Upper lobe of left lung (tissue), 6 donors: Measurements from ENCODE around the gene ZDHHC4. TPM values are rescaled to one million over a fixed set of nuclear protein-coding genes. Genes with fewer than 3 reads are reported as not detected.

Source experiments
- ATAC-seq, 2 donors: fragments of 200-7000 bp; cut with Tn5 transposase; one replicate each; pipeline ENCODE4 v1.9.1; 2022; ENCODE audit warnings: mild to moderate bottlenecking in 2 of 2, moderate library complexity in 2 of 2; ENCODE audit not compliant: low FRiP score in 2 of 2
- DNase-seq, 2 donors: peaks; one replicate each; pipeline ENCODE4 v3.0.0-alpha.2; 2019 to 2020
- H3K27ac ChIP-seq, 4 donors: fragments of 200-600 bp; sonication (generic); one replicate each; pipeline ENCODE4 v1.5.1; 2016 to 2019
- H3K27me3 ChIP-seq, 4 donors: fragments of 200-600 bp; sonication (generic); one replicate each; pipeline ENCODE4 v1.5.1; 2017 to 2019
- H3K36me3 ChIP-seq, 4 donors: fragments of 200-600 bp; sonication (generic); one replicate each; pipeline ENCODE4 v1.5.1; 2016 to 2019
- H3K4me1 ChIP-seq, 4 donors: fragments of 200-600 bp; sonication (generic); one replicate each; pipeline ENCODE4 v1.5.1; 2018 to 2019
- H3K4me3 ChIP-seq, 4 donors: fragments of 200-600 bp; sonication (generic); one replicate each; pipeline ENCODE4 v1.5.1; 2017 to 2019; ENCODE audit warnings: mild to moderate bottlenecking in 2 of 4, moderate library complexity in 1 of 4
- H3K9me3 ChIP-seq, 4 donors: fragments of 200-600 bp; sonication (generic); one replicate each; pipeline ENCODE4 v1.5.1; 2018 to 2019
- EP300 ChIP-seq, 4 donors: sonication (generic); formaldehyde crosslinking; IDR thresholded peaks; one replicate each; pipeline ENCODE4 v1.5.1; 2017; ENCODE audit warnings: antibody characterized with exemption in 4 of 4, control low read depth in 2 of 4
- POLR2A ChIP-seq, 4 donors: fragments of 450-650 bp; IDR thresholded peaks; one replicate each; pipeline ENCODE4 v1.5.1; 2016 to 2017; ENCODE audit warnings: antibody characterized with exemption in 4 of 4, mild to moderate bottlenecking in 2 of 4
- POLR2AphosphoS5 ChIP-seq, 2 donors: sonication (generic); formaldehyde crosslinking; IDR thresholded peaks; one replicate each; pipeline ENCODE4 v1.5.1; 2017; ENCODE audit warnings: antibody characterized with exemption in 2 of 2
- WGBS, 2 donors: methylation state at CpG; one replicate each; pipeline ENCODE4 v1.1.5; 2017 to 2018; 5-methylcytosine and 5-hydroxymethylcytosine counted together
- total RNA-seq, 6 donors: library from RNA; depleted of rRNA in 4 of 6; stranded (reverse); fragments of >200 nt in 4 of 6; gene quantifications; one replicate each; pipeline versions ENCODE4 v1.1.0 to v1.2.1, GENCODE V29; 2016 to 2021
- TF ChIP-seq, protein P1 (sequence below), 6 experiments: fragments of 450-650 bp in 4 of 6; fragments of 200-600 bp in 2 of 6; sonication (generic) in 2 of 6; IDR thresholded peaks; one replicate each; pipeline ENCODE4 v1.5.1; 2016 to 2019; ENCODE audit warnings: antibody characterized with exemption in 6 of 6
- donor health status: DM: no; HTN: no; CAD: no; lungs with moderate emphysema.
- donor health status: DM: no; HTN: yes; CAD: no; lungs with severe emphysema.

Gene ZDHHC4
- total RNA-seq, 6 donors from 2014 or later = 24.2 to 57.9 (median 48.4) TPM

DNA sequence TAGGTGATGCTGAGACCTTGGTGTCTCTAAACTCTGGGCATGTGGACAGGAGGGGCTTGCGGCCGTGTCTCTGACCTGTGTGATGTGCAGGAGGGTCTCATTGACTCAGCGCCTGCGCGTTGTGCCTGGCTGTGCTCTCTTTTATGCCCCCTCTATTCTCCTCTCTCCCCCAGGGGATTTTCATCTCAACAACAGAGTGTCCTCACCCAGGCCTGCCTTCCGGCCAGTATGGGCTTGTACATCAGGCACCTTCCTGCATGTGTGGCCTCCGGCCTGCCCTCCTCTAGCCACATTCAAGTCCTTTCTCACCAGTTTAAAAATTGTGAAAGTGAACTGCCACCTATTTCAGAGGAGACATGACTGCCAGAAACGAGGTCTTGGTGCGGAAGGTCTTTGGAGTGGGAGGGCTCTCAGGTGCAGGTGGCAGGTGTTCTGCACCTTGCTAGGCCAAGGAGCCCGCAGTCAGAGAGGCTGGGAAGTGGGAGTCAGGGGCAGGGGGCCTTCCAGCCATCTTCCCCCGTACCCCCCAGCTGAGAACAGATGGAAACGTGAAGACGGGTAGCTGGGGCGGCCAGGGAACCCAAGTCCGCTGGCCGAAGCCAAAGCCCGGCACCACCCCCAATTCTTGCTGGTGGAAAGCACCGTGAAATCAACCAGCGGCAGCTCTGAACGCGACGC, 12.0 kb downstream of the ZDHHC4 start:
- WGBS, 2 donors = 56 to 58% methylated on average over 9 to 18 of the region's 22 CpGs
- ATAC-seq (no peak), DNase-seq (no peak)
- no peak for TF ChIP-seq POLR2AphosphoS5 (IDR thresholded peaks at IDR 0.05)
- TF ChIP-seq, protein P1, sequence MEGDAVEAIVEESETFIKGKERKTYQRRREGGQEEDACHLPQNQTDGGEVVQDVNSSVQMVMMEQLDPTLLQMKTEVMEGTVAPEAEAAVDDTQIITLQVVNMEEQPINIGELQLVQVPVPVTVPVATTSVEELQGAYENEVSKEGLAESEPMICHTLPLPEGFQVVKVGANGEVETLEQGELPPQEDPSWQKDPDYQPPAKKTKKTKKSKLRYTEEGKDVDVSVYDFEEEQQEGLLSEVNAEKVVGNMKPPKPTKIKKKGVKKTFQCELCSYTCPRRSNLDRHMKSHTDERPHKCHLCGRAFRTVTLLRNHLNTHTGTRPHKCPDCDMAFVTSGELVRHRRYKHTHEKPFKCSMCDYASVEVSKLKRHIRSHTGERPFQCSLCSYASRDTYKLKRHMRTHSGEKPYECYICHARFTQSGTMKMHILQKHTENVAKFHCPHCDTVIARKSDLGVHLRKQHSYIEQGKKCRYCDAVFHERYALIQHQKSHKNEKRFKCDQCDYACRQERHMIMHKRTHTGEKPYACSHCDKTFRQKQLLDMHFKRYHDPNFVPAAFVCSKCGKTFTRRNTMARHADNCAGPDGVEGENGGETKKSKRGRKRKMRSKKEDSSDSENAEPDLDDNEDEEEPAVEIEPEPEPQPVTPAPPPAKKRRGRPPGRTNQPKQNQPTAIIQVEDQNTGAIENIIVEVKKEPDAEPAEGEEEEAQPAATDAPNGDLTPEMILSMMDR (IDR thresholded peaks at IDR 0.05) = no peak
- TF ChIP-seq EP300 (IDR thresholded peaks at IDR 0.05) = no peak
- TF ChIP-seq POLR2A (IDR thresholded peaks at IDR 0.05) = no peak
- peaks cover 19 to 26% (median 24%) of the 10 kb centered on the region in 4 donors for H3K4me1 ChIP-seq
- peaks cover 11 to 54% (median 33%) of the 10 kb centered on the region in 4 donors for H3K36me3 ChIP-seq
- H3K9me3 ChIP-seq = no peaks in the 10 kb centered on the region
- H3K4me3 ChIP-seq = peak overlapping the region in 3 of 4 donors; percentile 74 to 97 (median 91)
- H3K27me3 ChIP-seq = no peaks in the 10 kb centered on the region
- H3K27ac ChIP-seq = peak overlapping the region; percentile 46 to 92 (median 80)

DNA sequence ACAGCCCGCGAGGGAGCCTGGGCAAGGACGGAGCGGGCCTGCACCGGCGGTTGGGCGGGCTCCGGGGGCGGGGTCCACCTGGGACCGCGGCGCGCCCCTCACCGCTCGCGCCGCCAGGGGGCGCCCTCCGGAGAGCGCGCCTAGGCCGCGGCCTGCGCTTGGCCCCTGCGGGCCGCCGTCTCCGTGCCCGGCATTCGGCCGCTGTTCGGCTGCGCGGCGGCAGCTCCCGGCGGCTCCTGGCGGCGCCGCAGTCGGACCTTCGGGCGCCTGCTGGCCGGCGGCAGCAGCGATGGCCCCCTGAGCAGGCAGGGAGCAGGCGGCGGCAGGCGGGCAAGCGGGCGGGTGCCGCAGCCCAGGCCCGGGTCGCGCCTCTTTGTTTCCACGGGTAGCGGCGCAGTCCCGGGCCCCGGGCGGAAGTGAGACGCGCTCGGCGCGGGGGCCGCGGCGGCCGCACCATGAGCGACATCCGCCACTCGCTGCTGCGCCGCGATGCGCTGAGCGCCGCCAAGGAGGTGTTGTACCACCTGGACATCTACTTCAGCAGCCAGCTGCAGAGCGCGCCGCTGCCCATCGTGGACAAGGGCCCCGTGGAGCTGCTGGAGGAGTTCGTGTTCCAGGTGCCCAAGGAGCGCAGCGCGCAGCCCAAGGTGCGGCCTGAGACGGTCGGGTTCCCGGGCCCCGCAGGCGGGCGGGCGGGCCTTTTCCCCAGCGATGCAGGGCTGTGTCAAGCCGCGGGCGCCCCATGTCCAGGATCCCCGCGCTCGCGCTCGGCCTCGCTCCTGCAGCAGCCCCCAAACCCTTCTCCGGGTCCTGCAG, 12.8 kb downstream of the ZDHHC4 start, which contains the start of gene INTS15:
INTS15 (plus strand) TSS at position 193 of the 816 bp plus-strand sequence; CDS start at position 456, 263 bp downstream.
- H3K27ac ChIP-seq = peak within 1 kb of the TSS; percentile 75 to 92 (median 86)
- WGBS, 2 donors = 0% methylated on average over 16 of the region's 107 CpGs; no CpG with 5 or more reads in 1 of the 2 donors
- peak; percentile 75 to 97 for DNase-seq
- no peaks in the 10 kb centered on the region for H3K9me3 ChIP-seq
- peaks cover 13 to 54% (median 34%) of the 10 kb centered on the region in 4 donors for H3K36me3 ChIP-seq
- ATAC-seq = peak; percentile 96 to 98
- H3K4me1 ChIP-seq = peaks cover 19 to 26% (median 24%) of the 10 kb centered on the region in 4 donors
- no peaks in the 10 kb centered on the region for H3K27me3 ChIP-seq
- peak in 3 of 4 donors; percentile 65 to 80 (median 73) for TF ChIP-seq POLR2A (IDR thresholded peaks at IDR 0.05)
- peak in 1 of 2 donors; percentile 47 for TF ChIP-seq POLR2AphosphoS5 (IDR thresholded peaks at IDR 0.05)
- TF ChIP-seq, protein P1 (IDR thresholded peaks at IDR 0.05) = peak; percentile 98 to 99 (median 99)
- TF ChIP-seq EP300 (IDR thresholded peaks at IDR 0.05) = no peak
- H3K4me3 ChIP-seq = peak within 1 kb of the TSS; percentile 74 to 97 (median 89)

DNA sequence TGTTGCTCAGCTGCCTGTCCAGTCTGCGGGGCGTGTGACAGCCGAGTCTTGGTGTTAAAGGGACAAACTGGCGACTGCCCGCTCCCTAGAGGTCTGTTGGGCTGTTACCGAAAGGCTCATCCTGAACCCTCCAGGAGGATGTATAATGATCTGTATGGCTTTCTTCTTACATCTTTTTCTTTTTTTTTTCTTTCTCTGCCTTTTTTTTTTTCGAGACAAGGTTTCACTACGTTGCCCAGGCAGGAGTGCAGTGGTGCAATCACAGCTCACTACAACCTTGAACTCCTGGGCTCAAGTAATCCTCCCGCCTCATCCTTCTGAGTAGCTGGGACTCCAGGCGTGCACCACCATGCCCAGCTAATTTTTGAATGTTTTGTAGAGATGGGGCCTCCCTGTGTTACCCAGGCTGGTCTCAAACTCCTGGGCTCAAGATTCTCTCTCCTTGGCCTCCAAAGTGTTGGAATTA, 13.4 kb downstream of the ZDHHC4 start:
- peaks cover 19 to 26% (median 24%) of the 10 kb centered on the region in 4 donors for H3K4me1 ChIP-seq
- H3K36me3 ChIP-seq = peaks cover 14 to 54% (median 34%) of the 10 kb centered on the region in 4 donors
- WGBS, 2 donors = 14 to 15% methylated on average over 10 of the region's 10 CpGs
- TF ChIP-seq, protein P1 (IDR thresholded peaks at IDR 0.05) = no peak
- TF ChIP-seq POLR2A (IDR thresholded peaks at IDR 0.05) (no peak), POLR2AphosphoS5 (IDR thresholded peaks at IDR 0.05) (no peak), EP300 (IDR thresholded peaks at IDR 0.05) (no peak)
- DNase-seq (peak in 1 of 2 donors; percentile 42), ATAC-seq (peak in 1 of 2 donors; percentile 15)
- no peaks in the 10 kb centered on the region for H3K9me3 ChIP-seq
- H3K27me3 ChIP-seq = no peaks in the 10 kb centered on the region
- H3K27ac ChIP-seq = peak overlapping the region; percentile 75 to 92 (median 86)
- peak overlapping the region; percentile 74 to 97 (median 89) for H3K4me3 ChIP-seq

DNA sequence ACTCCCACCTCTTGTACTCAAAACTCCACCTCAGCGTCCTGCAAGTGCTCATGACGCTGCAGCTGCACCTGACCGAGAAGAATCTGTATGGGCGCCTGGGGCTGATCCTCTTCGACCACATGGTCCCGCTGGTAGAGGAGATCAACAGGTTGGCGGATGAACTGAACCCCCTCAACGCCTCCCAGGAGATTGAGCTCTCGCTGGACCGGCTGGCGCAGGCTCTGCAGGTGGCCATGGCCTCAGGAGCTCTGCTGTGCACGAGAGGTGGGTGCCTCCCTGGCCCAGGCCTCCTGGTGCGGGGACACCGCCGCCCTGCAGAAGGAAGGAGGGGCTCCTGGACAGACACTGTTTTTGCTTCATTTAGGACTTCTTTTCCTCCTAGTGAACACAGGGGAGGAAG, 22.8 kb downstream of the ZDHHC4 start:
- Histone ChIP-seq H3K27me3 (no peaks in the 10 kb centered on the region), H3K4me1 (no peaks in the 10 kb centered on the region), H3K9me3 (no peaks in the 10 kb centered on the region), H3K4me3 (no peak overlapping the region), H3K27ac (no peak overlapping the region), H3K36me3 (peaks cover 11 to 97% (median 89%) of the 10 kb centered on the region in 4 donors)
- DNase-seq = peak in 1 of 2 donors; percentile 71
- no peak for TF ChIP-seq POLR2A (IDR thresholded peaks at IDR 0.05)
- no peak for TF ChIP-seq POLR2AphosphoS5 (IDR thresholded peaks at IDR 0.05)
- TF ChIP-seq, protein P1 (IDR thresholded peaks at IDR 0.05) = no peak
- TF ChIP-seq EP300 (IDR thresholded peaks at IDR 0.05) = no peak
- 93 to 100% methylated on average over 2 to 15 of the region's 15 CpGs for WGBS, 2 donors
- ATAC-seq = no peak
